ENCODE results near the gene KCND1.

Gene KCND1

DNA sequence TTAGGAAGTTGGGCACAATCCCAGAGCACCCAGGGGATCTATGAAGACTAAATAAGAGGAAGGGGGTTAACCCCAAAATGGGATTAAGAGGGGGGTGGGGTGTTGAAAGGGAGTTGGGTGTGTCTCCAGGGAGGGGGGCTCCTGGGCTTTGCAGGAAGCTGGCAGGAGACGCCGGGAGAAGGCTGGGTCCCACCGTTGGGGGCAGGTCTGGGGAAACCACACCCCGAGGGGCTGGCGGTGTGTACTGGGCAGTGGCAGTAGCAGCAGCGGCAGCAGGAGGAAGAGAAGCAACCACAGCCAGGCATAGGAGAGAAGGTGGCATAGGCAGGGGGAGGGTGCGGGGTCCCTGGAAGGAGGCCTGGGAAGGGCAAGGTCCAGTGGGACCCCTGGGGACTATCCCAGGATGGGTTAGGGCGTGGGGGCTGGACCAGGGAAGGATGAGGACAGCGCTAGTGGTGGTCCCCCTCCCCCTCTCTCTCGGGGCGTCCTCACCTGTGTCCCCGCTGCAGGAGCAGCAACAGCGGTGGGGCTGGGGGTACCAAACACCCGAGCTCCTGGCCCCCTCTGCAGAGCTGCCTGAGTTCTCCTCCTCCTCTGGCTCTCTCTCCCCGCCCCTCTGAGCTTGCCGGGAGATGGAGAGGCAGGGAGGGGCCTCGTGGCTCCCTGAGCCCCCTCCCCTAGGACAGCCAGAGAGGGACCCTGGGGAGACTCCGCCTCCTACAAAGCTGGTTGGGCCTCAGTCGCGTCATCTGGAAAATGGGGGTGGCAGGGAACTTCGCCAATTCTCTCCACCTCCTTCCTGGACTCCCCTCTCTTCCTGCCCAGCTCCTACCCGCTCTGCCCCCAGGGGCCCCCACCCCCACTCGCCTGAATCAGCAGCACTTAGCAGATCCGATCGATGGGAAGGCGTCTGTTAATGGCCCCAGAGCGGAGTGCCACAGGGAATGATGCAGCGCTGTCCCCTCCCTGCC is at the start of gene KCND1:
KCND1 (minus strand) TSS at position 596 of the 971 bp plus-strand sequence. CDS start 1,573 bp downstream, outside the sequence.
- POLR2A ChIA-PET (ENCODE audit: low non-redundant PET) = no interaction called here
- no peak within 1 kb of the TSS for H3K27ac ChIP-seq
- CTCF ChIA-PET = interaction anchor here (0.6 to 1.8 kb wide), 3 partner anchors 12 to 72 kb away, joined by 3 to 6 read pairs (median 5); no protein-coding TSS in a partner anchor
- TF ChIP-seq, protein P1, sequence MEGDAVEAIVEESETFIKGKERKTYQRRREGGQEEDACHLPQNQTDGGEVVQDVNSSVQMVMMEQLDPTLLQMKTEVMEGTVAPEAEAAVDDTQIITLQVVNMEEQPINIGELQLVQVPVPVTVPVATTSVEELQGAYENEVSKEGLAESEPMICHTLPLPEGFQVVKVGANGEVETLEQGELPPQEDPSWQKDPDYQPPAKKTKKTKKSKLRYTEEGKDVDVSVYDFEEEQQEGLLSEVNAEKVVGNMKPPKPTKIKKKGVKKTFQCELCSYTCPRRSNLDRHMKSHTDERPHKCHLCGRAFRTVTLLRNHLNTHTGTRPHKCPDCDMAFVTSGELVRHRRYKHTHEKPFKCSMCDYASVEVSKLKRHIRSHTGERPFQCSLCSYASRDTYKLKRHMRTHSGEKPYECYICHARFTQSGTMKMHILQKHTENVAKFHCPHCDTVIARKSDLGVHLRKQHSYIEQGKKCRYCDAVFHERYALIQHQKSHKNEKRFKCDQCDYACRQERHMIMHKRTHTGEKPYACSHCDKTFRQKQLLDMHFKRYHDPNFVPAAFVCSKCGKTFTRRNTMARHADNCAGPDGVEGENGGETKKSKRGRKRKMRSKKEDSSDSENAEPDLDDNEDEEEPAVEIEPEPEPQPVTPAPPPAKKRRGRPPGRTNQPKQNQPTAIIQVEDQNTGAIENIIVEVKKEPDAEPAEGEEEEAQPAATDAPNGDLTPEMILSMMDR (conservative IDR thresholded peaks at IDR 0.05; ENCODE audit: low read depth) = no peak
- no peak for DNase-seq (ENCODE audit: low spot score)

DNA sequence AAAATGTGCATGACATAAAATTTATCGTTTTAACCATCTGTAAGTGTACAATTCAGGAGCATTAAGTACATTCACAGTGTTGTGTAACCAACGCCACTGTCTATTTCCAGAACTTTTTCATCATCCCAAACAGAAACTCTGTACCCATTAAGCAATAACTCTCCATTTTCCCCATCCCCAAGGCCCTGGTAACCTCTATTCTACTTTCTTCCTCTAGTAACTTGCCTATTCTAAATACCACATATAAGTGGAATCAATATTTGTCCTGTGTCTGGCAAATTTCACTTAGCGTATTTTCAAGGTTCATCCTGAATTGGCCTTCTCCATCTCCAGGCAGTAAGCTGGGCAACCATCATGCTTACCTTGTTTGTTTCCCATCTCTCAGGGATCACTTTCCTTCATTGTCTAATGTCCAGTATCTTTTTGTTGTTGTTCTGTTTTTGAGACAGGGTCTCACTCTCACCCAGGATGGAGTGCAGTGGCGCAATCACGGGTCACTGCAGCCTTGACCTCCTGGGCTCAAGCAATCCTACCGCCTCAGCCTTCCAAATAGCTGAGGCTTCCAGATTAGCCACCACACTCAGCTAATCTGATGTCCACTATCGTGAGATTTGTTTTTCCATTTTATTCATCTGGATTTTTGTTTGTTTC is 48.1 kb upstream of the KCND1 start:
- no peak overlapping the region for H3K27ac ChIP-seq
- TF ChIP-seq, protein P1 (conservative IDR thresholded peaks at IDR 0.05; ENCODE audit: low read depth) = no peak
- DNase-seq (ENCODE audit: low spot score) = no peak
- CTCF ChIA-PET = no interaction called here
- POLR2A ChIA-PET (ENCODE audit: low non-redundant PET) = no interaction called here

DNA sequence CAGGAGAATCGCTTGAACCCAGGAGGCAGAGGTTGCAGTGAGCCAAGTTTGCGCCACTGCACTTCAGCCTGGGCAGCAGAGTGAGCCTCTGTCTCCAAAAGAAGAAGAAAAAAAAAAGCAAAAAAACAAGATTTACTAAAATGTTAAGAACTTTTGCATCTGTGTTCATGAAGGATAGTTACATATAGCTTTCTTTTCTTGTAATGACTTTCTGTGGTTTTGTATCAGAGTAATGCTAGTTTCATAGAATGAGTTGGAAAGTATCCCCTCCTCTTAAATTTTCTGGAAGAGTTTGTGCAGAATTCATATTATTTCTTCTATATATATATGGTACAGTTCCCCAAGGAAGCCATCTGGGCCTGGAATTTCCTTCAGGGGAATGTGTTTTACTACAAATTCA is 47.4 kb upstream of the KCND1 start:
- TF ChIP-seq, protein P1 (conservative IDR thresholded peaks at IDR 0.05; ENCODE audit: low read depth) = no peak
- POLR2A ChIA-PET (ENCODE audit: low non-redundant PET) = no interaction called here
- DNase-seq (ENCODE audit: low spot score) = no peak
- CTCF ChIA-PET = no interaction called here
- no peak overlapping the region for H3K27ac ChIP-seq

DNA sequence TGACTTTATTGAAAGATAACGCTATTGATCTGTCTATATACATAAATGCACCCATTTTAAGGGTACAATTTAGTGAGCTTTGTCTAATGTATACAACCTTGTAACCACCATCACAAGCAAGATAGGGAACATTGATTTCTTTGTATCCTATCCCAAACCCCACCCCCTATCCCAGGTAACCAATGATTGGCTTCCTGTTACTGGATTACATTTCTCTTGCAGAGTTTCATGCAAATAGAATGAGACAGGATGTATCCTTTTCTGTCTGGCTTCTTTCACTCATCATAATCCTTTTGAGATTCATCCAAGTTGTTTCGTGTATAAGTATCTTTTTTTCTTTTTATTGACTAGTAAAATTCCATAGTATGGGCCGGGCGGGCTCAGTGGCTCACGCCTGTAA is 32.1 kb upstream of the KCND1 start:
- DNase-seq (ENCODE audit: low spot score) = peak; percentile 4
- ChIA-PET CTCF (no interaction called here), POLR2A (ENCODE audit: low non-redundant PET) (no interaction called here)
- TF ChIP-seq, protein P1 (conservative IDR thresholded peaks at IDR 0.05; ENCODE audit: low read depth) = no peak
- H3K27ac ChIP-seq = no peak overlapping the region

DNA sequence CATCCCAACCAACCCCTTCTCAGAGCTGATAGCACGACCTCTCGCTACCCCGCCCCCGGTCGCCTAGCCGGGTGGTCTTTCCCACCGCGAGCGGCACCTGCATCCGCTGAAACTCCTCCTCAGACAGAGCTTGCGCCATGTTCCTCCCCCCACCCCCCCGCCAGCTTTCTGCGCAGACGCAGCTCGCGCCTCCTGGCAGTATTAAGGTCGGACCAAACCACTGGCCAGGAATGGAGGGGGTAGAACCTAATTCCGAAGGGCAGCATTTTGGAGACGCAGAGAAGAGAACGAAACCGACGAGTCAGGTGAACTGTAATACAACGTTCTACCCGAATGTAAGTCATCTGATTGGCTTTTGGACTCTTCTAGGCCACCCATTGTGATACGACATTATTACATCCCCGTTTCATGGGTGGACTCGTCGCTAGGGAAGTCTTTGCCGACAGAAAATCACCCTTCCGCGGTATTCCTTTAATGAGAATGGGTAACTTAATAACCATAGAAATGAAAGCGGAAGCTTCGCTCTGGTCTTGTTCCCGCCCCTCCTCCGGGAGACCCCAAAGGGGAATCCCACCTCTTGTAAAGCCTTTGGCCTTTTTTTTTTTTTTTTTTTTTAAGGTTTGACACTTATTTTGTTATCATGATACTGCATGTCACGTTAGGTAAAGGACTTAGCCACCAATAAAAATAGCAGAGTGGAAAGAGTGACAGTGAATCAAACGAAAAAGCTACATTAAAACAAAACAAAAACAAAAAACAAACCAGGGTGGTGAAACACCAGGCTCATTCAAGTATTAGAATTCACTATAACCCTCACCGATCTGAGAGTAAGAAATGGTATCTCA is 30.7 kb upstream of the KCND1 start, which contains the start of gene GRIPAP1:
GRIPAP1 (minus strand) TSS at position 174 of the 845 bp plus-strand sequence; CDS start at position 139, 35 bp downstream.
- TF ChIP-seq, protein P1 (conservative IDR thresholded peaks at IDR 0.05; ENCODE audit: low read depth) = no peak
- CTCF ChIA-PET = no interaction called here
- POLR2A ChIA-PET (ENCODE audit: low non-redundant PET) = interaction anchor here (0.6 kb wide), 1 partner anchor 1801 kb away, joined by 4 read pairs; no protein-coding TSS in a partner anchor
- H3K27ac ChIP-seq = peak within 1 kb of the TSS; percentile 75
- DNase-seq (ENCODE audit: low spot score) = peak; percentile 91
